Upper lobe of left lung (tissue), 6 donors: ENCODE results near the gene KRT10. TPM values are rescaled to one million over a fixed set of nuclear protein-coding genes. Genes with fewer than 3 reads are reported as not detected.
"Not testable (repeated sequence)": the region's sequence is repeated elsewhere in the genome, so short reads cannot be mapped to it uniquely, and the experiment has no call there.

ENCODE experiments used
- ATAC-seq, 2 donors: fragments of 200-7000 bp; cut with Tn5 transposase; one replicate each; pipeline ENCODE4 v1.9.1; 2022; ENCODE audit warnings: mild to moderate bottlenecking in 2 of 2, moderate library complexity in 2 of 2; ENCODE audit not compliant: low FRiP score in 2 of 2
- DNase-seq, 2 donors: peaks; one replicate each; pipeline ENCODE4 v3.0.0-alpha.2; 2019 to 2020
- H3K27ac ChIP-seq, 4 donors: fragments of 200-600 bp; sonication (generic); one replicate each; pipeline ENCODE4 v1.5.1; 2016 to 2019
- H3K27me3 ChIP-seq, 4 donors: fragments of 200-600 bp; sonication (generic); one replicate each; pipeline ENCODE4 v1.5.1; 2017 to 2019
- H3K36me3 ChIP-seq, 4 donors: fragments of 200-600 bp; sonication (generic); one replicate each; pipeline ENCODE4 v1.5.1; 2016 to 2019
- H3K4me1 ChIP-seq, 4 donors: fragments of 200-600 bp; sonication (generic); one replicate each; pipeline ENCODE4 v1.5.1; 2018 to 2019
- H3K4me3 ChIP-seq, 4 donors: fragments of 200-600 bp; sonication (generic); one replicate each; pipeline ENCODE4 v1.5.1; 2017 to 2019; ENCODE audit warnings: mild to moderate bottlenecking in 2 of 4, moderate library complexity in 1 of 4
- H3K9me3 ChIP-seq, 4 donors: fragments of 200-600 bp; sonication (generic); one replicate each; pipeline ENCODE4 v1.5.1; 2018 to 2019
- CTCF ChIP-seq, 6 experiments: fragments of 450-650 bp in 4 of 6; fragments of 200-600 bp in 2 of 6; sonication (generic) in 2 of 6; IDR thresholded peaks; one replicate each; pipeline ENCODE4 v1.5.1; 2016 to 2019; ENCODE audit warnings: antibody characterized with exemption in 6 of 6
- EP300 ChIP-seq, 4 donors: sonication (generic); formaldehyde crosslinking; IDR thresholded peaks; one replicate each; pipeline ENCODE4 v1.5.1; 2017; ENCODE audit warnings: antibody characterized with exemption in 4 of 4, control low read depth in 2 of 4
- POLR2A ChIP-seq, 4 donors: fragments of 450-650 bp; IDR thresholded peaks; one replicate each; pipeline ENCODE4 v1.5.1; 2016 to 2017; ENCODE audit warnings: antibody characterized with exemption in 4 of 4, mild to moderate bottlenecking in 2 of 4
- POLR2AphosphoS5 ChIP-seq, 2 donors: sonication (generic); formaldehyde crosslinking; IDR thresholded peaks; one replicate each; pipeline ENCODE4 v1.5.1; 2017; ENCODE audit warnings: antibody characterized with exemption in 2 of 2
- WGBS, 2 donors: methylation state at CpG; one replicate each; pipeline ENCODE4 v1.1.5; 2017 to 2018; 5-methylcytosine and 5-hydroxymethylcytosine counted together
- total RNA-seq, 6 donors: library from RNA; depleted of rRNA in 4 of 6; stranded (reverse); fragments of >200 nt in 4 of 6; gene quantifications; one replicate each; pipeline versions ENCODE4 v1.1.0 to v1.2.1, GENCODE V29; 2016 to 2021
- donor health status: DM: no; HTN: no; CAD: no; lungs with moderate emphysema.
- donor health status: DM: no; HTN: yes; CAD: no; lungs with severe emphysema.

The KRT10 gene
- total RNA-seq, 6 donors from 2014 or later, result 4.2 to 35.0 (median 13.5) TPM

- H3K27me3 ChIP-seq, result no peaks in the 10 kb centered on the region
- H3K9me3 ChIP-seq, result peaks cover 0 to 2% (median 0%) of the 10 kb centered on the region in 4 donors
- no peak for TF ChIP-seq POLR2AphosphoS5 (IDR thresholded peaks at IDR 0.05)
- no peak for TF ChIP-seq POLR2A (IDR thresholded peaks at IDR 0.05)
- no peak for TF ChIP-seq EP300 (IDR thresholded peaks at IDR 0.05)
- no peak for TF ChIP-seq CTCF (IDR thresholded peaks at IDR 0.05)
- H3K4me1 ChIP-seq, result peaks cover 3 to 15% (median 9%) of the 10 kb centered on the region in 4 donors
- H3K36me3 ChIP-seq, result peaks cover 0 to 10% (median 2%) of the 10 kb centered on the region in 4 donors
- H3K27ac ChIP-seq, result no peak overlapping the region
- DNase-seq (no peak), ATAC-seq (no peak)
- WGBS, 2 donors, result 89 to 96% methylated on average over 3 of the region's 3 CpGs
- no peak overlapping the region for H3K4me3 ChIP-seq
Observed at GRCh38 chr17:40816569-40816968, 5.8 kb downstream of the KRT10 start.

- Histone ChIP-seq H3K4me3 (no peak overlapping the region), H3K27ac (no peak overlapping the region), H3K9me3 (peaks cover 0 to 2% (median 0%) of the 10 kb centered on the region in 4 donors), H3K4me1 (peaks cover 3 to 15% (median 9%) of the 10 kb centered on the region in 4 donors), H3K36me3 (peaks cover 0 to 10% (median 2%) of the 10 kb centered on the region in 4 donors), H3K27me3 (no peaks in the 10 kb centered on the region)
- DNase-seq, result no peak
- no peak for TF ChIP-seq EP300 (IDR thresholded peaks at IDR 0.05)
- no peak for TF ChIP-seq POLR2A (IDR thresholded peaks at IDR 0.05)
- no peak for ATAC-seq
- 84 to 86% methylated on average over 1 of the region's 1 CpG for WGBS, 2 donors
Observed at GRCh38 chr17:40815381-40815780, 7.0 kb downstream of the KRT10 start.

GRCh38 chr17:40814657-40815056, 7.8 kb downstream of the KRT10 start:
- H3K4me3 ChIP-seq, DNase-seq, H3K9me3 ChIP-seq, ATAC-seq, H3K27me3 ChIP-seq, H3K27ac ChIP-seq, H3K36me3 ChIP-seq: not testable (repeated sequence)
- WGBS, 2 donors, result 72 to 84% methylated on average over 3 of the region's 3 CpGs
- peaks cover 2 to 14% (median 8%) of the 10 kb centered on the region in 4 donors for H3K4me1 ChIP-seq

GRCh38 chr17:40813804-40814203, 8.6 kb downstream of the KRT10 start:
- Histone ChIP-seq H3K27me3 (no peaks in the 10 kb centered on the region), H3K4me3 (no peak overlapping the region), H3K36me3 (peaks cover 0 to 10% (median 2%) of the 10 kb centered on the region in 4 donors), H3K27ac (no peak overlapping the region), H3K4me1 (peaks cover 0 to 8% (median 5%) of the 10 kb centered on the region in 4 donors), H3K9me3 (peaks cover 0 to 2% (median 0%) of the 10 kb centered on the region in 4 donors)
- ATAC-seq, result no peak
- TF ChIP-seq EP300 (IDR thresholded peaks at IDR 0.05) (no peak), POLR2AphosphoS5 (IDR thresholded peaks at IDR 0.05) (no peak)
- no peak for DNase-seq
- 70 to 72% methylated on average over 4 of the region's 4 CpGs for WGBS, 2 donors

GRCh38 chr17:40812639-40813038, 9.8 kb downstream of the KRT10 start:
- no peak for DNase-seq
- WGBS, 2 donors, result 79 to 81% methylated on average over 3 of the region's 3 CpGs
- H3K27me3 ChIP-seq, result no peaks in the 10 kb centered on the region

GRCh38 chr17:40810494-40810893, 11.9 kb downstream of the KRT10 start:
- 64 to 76% methylated on average over 6 of the region's 6 CpGs for WGBS, 2 donors
- Histone ChIP-seq H3K4me3 (no peak overlapping the region), H3K27me3 (no peaks in the 10 kb centered on the region), H3K27ac (no peak overlapping the region), H3K4me1 (no peaks in the 10 kb centered on the region), H3K36me3 (no peaks in the 10 kb centered on the region), H3K9me3 (peaks cover 0 to 2% (median 0%) of the 10 kb centered on the region in 4 donors)
- TF ChIP-seq POLR2A (IDR thresholded peaks at IDR 0.05) (no peak), POLR2AphosphoS5 (IDR thresholded peaks at IDR 0.05) (no peak), CTCF (IDR thresholded peaks at IDR 0.05) (no peak)
- DNase-seq (no peak), ATAC-seq (no peak)

More at GRCh38 chr17:40812639-40813038, 9.8 kb downstream of the KRT10 start:
- Histone ChIP-seq H3K9me3 (peaks cover 0 to 2% (median 0%) of the 10 kb centered on the region in 4 donors), H3K4me1 (peaks cover 0 to under 1% (median 0%) of the 10 kb centered on the region in 4 donors), H3K4me3 (no peak overlapping the region), H3K27ac (no peak overlapping the region), H3K36me3 (peaks cover 0 to 9% (median 2%) of the 10 kb centered on the region in 4 donors)
- no peak for ATAC-seq
- TF ChIP-seq CTCF (IDR thresholded peaks at IDR 0.05) (no peak), POLR2AphosphoS5 (IDR thresholded peaks at IDR 0.05) (no peak), POLR2A (IDR thresholded peaks at IDR 0.05) (no peak), EP300 (IDR thresholded peaks at IDR 0.05) (no peak)
